Measurements from ENCODE around the gene ZBTB26. TPM values are rescaled to one million over a fixed set of nuclear protein-coding genes. Genes with fewer than 3 reads are reported as not detected.

ZBTB26 gene
- total and polyA plus RNA-seq, 10 of the 15 experiments (the other 5 are each of a cell fraction or from before 2014, with no cell fraction given) = 1.8 to 19.5 (median 4.5) TPM

DNA sequence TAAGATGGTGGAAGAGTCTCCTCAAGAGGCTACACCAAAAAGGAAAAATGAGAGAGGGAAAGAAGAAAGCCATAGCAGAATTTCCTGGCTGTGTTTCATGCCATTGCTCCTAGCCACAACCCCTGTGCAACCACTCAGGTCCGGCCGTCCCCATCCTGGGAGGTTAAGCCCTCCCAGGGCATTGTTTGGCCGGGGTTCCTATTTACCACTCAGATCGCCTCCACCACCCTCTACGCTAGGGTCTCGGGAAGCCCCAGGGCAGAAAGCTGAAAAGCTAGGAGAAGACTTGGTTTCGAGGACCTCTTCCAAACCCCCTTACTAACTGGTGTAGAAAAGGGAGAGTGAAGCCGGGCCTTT, 26.9 kb downstream of the ZBTB26 start:
- no TSS peak for BruUV-seq (replicated peaks)
- H3K9me3 ChIP-seq (replicated peaks; ENCODE audit: control insufficient read depth, insufficient read depth, low read length) = no peaks in the 10 kb centered on the region
- H3K4me3 ChIP-seq = peak overlapping the region; percentile 98
- H3K79me2 ChIP-seq (ENCODE audit: control insufficient read depth, insufficient read depth, low read length) = peaks cover 55% of the 10 kb centered on the region
- WGBS (ENCODE audit: insufficient coverage, insufficient replicate concordance, low lambda C conversion rate, missing lambda C conversion rate) = 0% methylated on average over 8 of the region's 8 CpGs
- peak overlapping the region; percentile 99 for H2AFZ ChIP-seq (ENCODE audit: control insufficient read depth, low read depth, low read length)
- FAIRE-seq (peak; percentile 23), DNase-seq (ENCODE audit: low read depth, low spot score) (no peak), ATAC-seq (peak; percentile 64)
- intact Hi-C loops (cut with micrococcal nuclease; ENCODE audit: unreplicated experiment) (loop anchor here (2.0 to 10.0 kb wide), 2 partner anchors 36 to 440 kb away; partner anchors contain the start of gene RABGAP1), in situ Hi-C loops (cut with MboI) (loop anchor here (25.0 kb wide), 1 partner anchor 1958 kb away; the partner anchor contains the start of genes ARPC5L, RPL35 and WDR38)
- SMC1A ChIA-PET (ENCODE audit: uncharacterized antibody, unreplicated experiment) = interaction anchor here (0.6 to 5.0 kb wide), 13 partner anchors 8 to 87 kb away, joined by 3 to 25 read pairs (median 4); partner anchors contain the start of genes RABGAP1, ZBTB26 and ZBTB6
- TF ChIP-seq RUNX3 (IDR thresholded peaks at IDR 0.05; ENCODE audit: low read length) = 0 out of 2 replicates have a peak, but pooled peaks have one; percentile 23
- TF ChIP-seq, protein P1, sequence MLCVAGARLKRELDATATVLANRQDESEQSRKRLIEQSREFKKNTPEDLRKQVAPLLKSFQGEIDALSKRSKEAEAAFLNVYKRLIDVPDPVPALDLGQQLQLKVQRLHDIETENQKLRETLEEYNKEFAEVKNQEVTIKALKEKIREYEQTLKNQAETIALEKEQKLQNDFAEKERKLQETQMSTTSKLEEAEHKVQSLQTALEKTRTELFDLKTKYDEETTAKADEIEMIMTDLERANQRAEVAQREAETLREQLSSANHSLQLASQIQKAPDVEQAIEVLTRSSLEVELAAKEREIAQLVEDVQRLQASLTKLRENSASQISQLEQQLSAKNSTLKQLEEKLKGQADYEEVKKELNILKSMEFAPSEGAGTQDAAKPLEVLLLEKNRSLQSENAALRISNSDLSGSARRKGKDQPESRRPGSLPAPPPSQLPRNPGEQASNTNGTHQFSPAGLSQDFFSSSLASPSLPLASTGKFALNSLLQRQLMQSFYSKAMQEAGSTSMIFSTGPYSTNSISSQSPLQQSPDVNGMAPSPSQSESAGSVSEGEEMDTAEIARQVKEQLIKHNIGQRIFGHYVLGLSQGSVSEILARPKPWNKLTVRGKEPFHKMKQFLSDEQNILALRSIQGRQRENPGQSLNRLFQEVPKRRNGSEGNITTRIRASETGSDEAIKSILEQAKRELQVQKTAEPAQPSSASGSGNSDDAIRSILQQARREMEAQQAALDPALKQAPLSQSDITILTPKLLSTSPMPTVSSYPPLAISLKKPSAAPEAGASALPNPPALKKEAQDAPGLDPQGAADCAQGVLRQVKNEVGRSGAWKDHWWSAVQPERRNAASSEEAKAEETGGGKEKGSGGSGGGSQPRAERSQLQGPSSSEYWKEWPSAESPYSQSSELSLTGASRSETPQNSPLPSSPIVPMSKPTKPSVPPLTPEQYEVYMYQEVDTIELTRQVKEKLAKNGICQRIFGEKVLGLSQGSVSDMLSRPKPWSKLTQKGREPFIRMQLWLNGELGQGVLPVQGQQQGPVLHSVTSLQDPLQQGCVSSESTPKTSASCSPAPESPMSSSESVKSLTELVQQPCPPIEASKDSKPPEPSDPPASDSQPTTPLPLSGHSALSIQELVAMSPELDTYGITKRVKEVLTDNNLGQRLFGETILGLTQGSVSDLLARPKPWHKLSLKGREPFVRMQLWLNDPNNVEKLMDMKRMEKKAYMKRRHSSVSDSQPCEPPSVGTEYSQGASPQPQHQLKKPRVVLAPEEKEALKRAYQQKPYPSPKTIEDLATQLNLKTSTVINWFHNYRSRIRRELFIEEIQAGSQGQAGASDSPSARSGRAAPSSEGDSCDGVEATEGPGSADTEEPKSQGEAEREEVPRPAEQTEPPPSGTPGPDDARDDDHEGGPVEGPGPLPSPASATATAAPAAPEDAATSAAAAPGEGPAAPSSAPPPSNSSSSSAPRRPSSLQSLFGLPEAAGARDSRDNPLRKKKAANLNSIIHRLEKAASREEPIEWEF (IDR thresholded peaks at IDR 0.05; ENCODE audit: insufficient replicate concordance, low read depth, low read length) = no peak
- TF ChIP-seq TAF1 (IDR thresholded peaks at IDR 0.05; ENCODE audit: borderline replicate concordance, low read depth, low read length) = 0 out of 2 replicates have a peak, but pooled peaks have one; percentile 11
- TF ChIP-seq, protein P2, sequence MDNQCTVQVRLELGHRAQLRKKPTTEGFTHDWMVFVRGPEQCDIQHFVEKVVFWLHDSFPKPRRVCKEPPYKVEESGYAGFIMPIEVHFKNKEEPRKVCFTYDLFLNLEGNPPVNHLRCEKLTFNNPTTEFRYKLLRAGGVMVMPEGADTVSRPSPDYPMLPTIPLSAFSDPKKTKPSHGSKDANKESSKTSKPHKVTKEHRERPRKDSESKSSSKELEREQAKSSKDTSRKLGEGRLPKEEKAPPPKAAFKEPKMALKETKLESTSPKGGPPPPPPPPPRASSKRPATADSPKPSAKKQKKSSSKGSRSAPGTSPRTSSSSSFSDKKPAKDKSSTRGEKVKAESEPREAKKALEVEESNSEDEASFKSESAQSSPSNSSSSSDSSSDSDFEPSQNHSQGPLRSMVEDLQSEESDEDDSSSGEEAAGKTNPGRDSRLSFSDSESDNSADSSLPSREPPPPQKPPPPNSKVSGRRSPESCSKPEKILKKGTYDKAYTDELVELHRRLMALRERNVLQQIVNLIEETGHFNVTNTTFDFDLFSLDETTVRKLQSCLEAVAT (IDR thresholded peaks at IDR 0.05) = 0 out of 2 replicates have a peak, but pooled peaks have one; percentile 8
- peak; percentile 5; the same call in 1 of the 2 replicates for TF ChIP-seq CREB1 (IDR thresholded peaks at IDR 0.05; ENCODE audit: low read depth)
- no peak for TF ChIP-seq CHD1 (IDR thresholded peaks at IDR 0.05; ENCODE audit: low read depth, low read length)
- H3K9ac ChIP-seq (ENCODE audit: control insufficient read depth, insufficient read depth, low read length) = peak overlapping the region; percentile 99
- H3K4me1 ChIP-seq (ENCODE audit: control insufficient read depth, insufficient read depth, low read length) = peaks cover 6% of the 10 kb centered on the region
- H3K36me3 ChIP-seq (ENCODE audit: control insufficient read depth in 2 of 2, insufficient read depth in 2 of 2, low read length in 1 of 2) = peaks cover 0 to 3% of the 10 kb centered on the region in 2 experiments; a peak in 1 of 4 replicates
- POLR2A ChIA-PET = interaction anchor here (0.6 to 5.7 kb wide), 11 partner anchors 8 to 433 kb away, joined by 3 to 53 read pairs (median 5); partner anchors contain the start of genes PDCL, RABGAP1, ZBTB26 and ZBTB6
- CTCF ChIA-PET = interaction anchor here (0.6 to 2.4 kb wide), 4 partner anchors 15 to 87 kb away, joined by 3 to 9 read pairs (median 4); partner anchors contain the start of gene RABGAP1
- H3K27me3 ChIP-seq (replicated peaks in 1 of 2; ENCODE audit: control insufficient read depth in 2 of 2, insufficient read depth in 2 of 2, low read length in 1 of 2) = no peaks in the 10 kb centered on the region
- no peaks in the 10 kb centered on the region for H4K20me1 ChIP-seq (ENCODE audit: control insufficient read depth, insufficient read depth)
- H3K27ac ChIP-seq (ENCODE audit: control insufficient read depth, insufficient read depth) = peak overlapping the region; percentile 92
- RAD21 ChIA-PET (ENCODE audit: unreplicated experiment) = interaction anchor here (0.9 to 4.2 kb wide), 9 partner anchors 9 to 445 kb away, joined by 3 to 20 read pairs (median 5); partner anchors contain the start of genes RABGAP1, ZBTB26 and ZBTB6
- peak overlapping the region; percentile 83 for H3K4me2 ChIP-seq (ENCODE audit: control insufficient read depth, insufficient read depth)
